HUES64 (cell line): ENCODE results near the gene MACIR.

ENCODE experiments used
- H3K27ac ChIP-seq: 2 replicates; pipeline ENCODE4 v1.7.0; 2013; ENCODE audit warnings: low read depth, low read length, inconsistent platforms
- H3K27me3 ChIP-seq: 2 replicates; pipeline ENCODE4 v1.6.1; 2013; ENCODE audit warnings: mild to moderate bottlenecking, low read length; ENCODE audit not compliant: insufficient read depth
- H3K36me3 ChIP-seq: 2 replicates; pipeline ENCODE4 v1.6.1; 2013; ENCODE audit warnings: mild to moderate bottlenecking, low read length; ENCODE audit not compliant: insufficient read depth
- H3K4me1 ChIP-seq: 2 replicates; pipeline ENCODE4 v1.6.1; 2013; ENCODE audit warnings: mild to moderate bottlenecking, low read length, moderate library complexity; ENCODE audit not compliant: insufficient read depth
- H3K4me3 ChIP-seq: 2 replicates; pipeline ENCODE4 v1.5.1; 2013; ENCODE audit warnings: mild to moderate bottlenecking, low read length, moderate library complexity
- H3K9ac ChIP-seq: 2 replicates; pipeline ENCODE4 v1.6.1; 2013; ENCODE audit warnings: mild to moderate bottlenecking, low read depth, low read length
- H3K9me3 ChIP-seq: 2 replicates; pipeline ENCODE4 v1.6.1; 2013; ENCODE audit warnings: low read depth, low read length; ENCODE audit not compliant: insufficient read depth
- WGBS: fragments of 150-250, 120-280 bp; methylation state at CpG from one replicate; pipeline ENCODE4 v1.1.7; 2013; ENCODE audit warnings: missing lambda C conversion rate; 5-methylcytosine and 5-hydroxymethylcytosine counted together

MACIR gene

GRCh38 chr5:103293099-103293498 is 34.5 kb downstream of the MACIR start:
- no peaks in the 10 kb centered on the region for H3K36me3 ChIP-seq
- H3K27ac ChIP-seq = no peak overlapping the region
- 85% methylated on average over 1 of the region's 1 CpG for WGBS
- H3K27me3 ChIP-seq = no peaks in the 10 kb centered on the region
- H3K9me3 ChIP-seq = no peaks in the 10 kb centered on the region
- H3K4me3 ChIP-seq = no peak overlapping the region
- peaks cover 2% of the 10 kb centered on the region for H3K4me1 ChIP-seq
- no peak overlapping the region for H3K9ac ChIP-seq

DNA sequence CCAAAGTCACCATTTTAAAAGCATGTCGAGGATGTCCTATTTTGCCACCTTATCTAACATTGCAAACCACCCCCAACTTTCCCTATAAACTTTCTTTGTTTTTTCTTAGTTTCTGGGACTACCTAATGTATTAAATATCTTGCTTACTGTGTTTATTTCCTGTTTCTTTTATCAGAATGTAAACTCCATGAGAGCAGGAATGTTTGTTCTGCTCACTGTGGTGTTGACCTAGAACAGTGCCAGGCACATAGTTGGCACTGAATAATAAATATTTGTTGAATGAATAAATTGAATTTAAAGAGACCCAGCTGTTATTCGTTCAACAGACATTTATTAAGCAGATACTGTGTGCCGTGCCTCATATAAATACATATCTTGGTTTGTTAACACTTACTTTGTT is 35.2 kb downstream of the MACIR start:
- H3K27me3 ChIP-seq = no peaks in the 10 kb centered on the region
- 80% methylated on average over 2 of the region's 3 CpGs for WGBS
- no peak overlapping the region for H3K4me3 ChIP-seq
- no peak overlapping the region for H3K9ac ChIP-seq
- H3K4me1 ChIP-seq = peaks cover 8% of the 10 kb centered on the region
- no peaks in the 10 kb centered on the region for H3K36me3 ChIP-seq
- no peak overlapping the region for H3K27ac ChIP-seq
- no peaks in the 10 kb centered on the region for H3K9me3 ChIP-seq

- WGBS = 91% methylated on average over 5 of the region's 5 CpGs
- Histone ChIP-seq H3K27ac (no peak overlapping the region), H3K36me3 (no peaks in the 10 kb centered on the region), H3K4me3 (no peak overlapping the region), H3K4me1 (peaks cover 13% of the 10 kb centered on the region), H3K27me3 (no peaks in the 10 kb centered on the region), H3K9me3 (no peaks in the 10 kb centered on the region), H3K9ac (no peak overlapping the region)
Observed at GRCh38 chr5:103294906-103295305, 36.3 kb downstream of the MACIR start.

GRCh38 chr5:103295424-103295823 is 36.9 kb downstream of the MACIR start:
- Histone ChIP-seq H3K4me1 (peaks cover 13% of the 10 kb centered on the region), H3K4me3 (no peak overlapping the region), H3K9me3 (no peaks in the 10 kb centered on the region), H3K27ac (no peak overlapping the region), H3K9ac (no peak overlapping the region), H3K27me3 (no peaks in the 10 kb centered on the region), H3K36me3 (no peaks in the 10 kb centered on the region)
- 96% methylated on average over 5 of the region's 5 CpGs for WGBS

- 95% methylated on average over 3 of the region's 3 CpGs for WGBS
- peaks cover 13% of the 10 kb centered on the region for H3K4me1 ChIP-seq
- no peak overlapping the region for H3K27ac ChIP-seq
- H3K27me3 ChIP-seq = no peaks in the 10 kb centered on the region
- H3K9ac ChIP-seq = no peak overlapping the region
- no peaks in the 10 kb centered on the region for H3K9me3 ChIP-seq
- H3K4me3 ChIP-seq = no peak overlapping the region
- H3K36me3 ChIP-seq = no peaks in the 10 kb centered on the region
Observed at GRCh38 chr5:103295871-103296270, 37.3 kb downstream of the MACIR start.

GRCh38 chr5:103298117-103298516 is 39.6 kb downstream of the MACIR start:
- Histone ChIP-seq H3K4me1 (peaks cover 13% of the 10 kb centered on the region), H3K36me3 (no peaks in the 10 kb centered on the region), H3K9ac (no peak overlapping the region), H3K27ac (no peak overlapping the region), H3K9me3 (no peaks in the 10 kb centered on the region), H3K4me3 (no peak overlapping the region), H3K27me3 (no peaks in the 10 kb centered on the region)
- 100% methylated on average over 1 of the region's 1 CpG for WGBS

- no peak overlapping the region for H3K27ac ChIP-seq
- H3K4me3 ChIP-seq = no peak overlapping the region
Observed at GRCh38 chr5:103298607-103299188, 40.1 kb downstream of the MACIR start.

DNA sequence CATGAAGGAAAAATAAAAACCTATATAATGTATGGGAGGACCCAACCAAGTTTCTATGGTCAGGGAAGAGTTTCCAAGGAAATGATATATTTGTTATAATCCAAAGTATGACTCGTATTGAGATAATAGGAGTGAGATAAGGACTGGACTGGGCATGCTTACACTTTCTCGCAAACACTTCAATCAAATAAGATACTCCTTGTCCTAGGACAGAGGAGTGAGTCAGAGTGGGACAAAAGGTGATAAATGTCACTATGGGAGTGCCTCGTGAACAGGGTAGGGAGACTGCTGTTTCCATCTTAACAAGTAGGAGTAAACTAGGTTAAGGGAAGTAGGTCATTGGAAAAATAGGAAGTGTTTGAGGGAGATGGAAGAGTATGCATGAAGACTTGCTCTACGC is 47.2 kb downstream of the MACIR start:
- Histone ChIP-seq H3K9me3 (no peaks in the 10 kb centered on the region), H3K36me3 (no peaks in the 10 kb centered on the region), H3K27me3 (no peaks in the 10 kb centered on the region), H3K4me1 (no peaks in the 10 kb centered on the region), H3K9ac (no peak overlapping the region), H3K4me3 (no peak overlapping the region), H3K27ac (no peak overlapping the region)
- WGBS = 84% methylated on average over 3 of the region's 4 CpGs

More at GRCh38 chr5:103298607-103299188, 40.1 kb downstream of the MACIR start:
- H3K4me1 ChIP-seq = peaks cover 13% of the 10 kb centered on the region
- no peaks in the 10 kb centered on the region for H3K27me3 ChIP-seq
- H3K9ac ChIP-seq = no peak overlapping the region
- WGBS = 45% methylated on average over 4 of the region's 4 CpGs
- no peaks in the 10 kb centered on the region for H3K9me3 ChIP-seq
- no peaks in the 10 kb centered on the region for H3K36me3 ChIP-seq

DNA sequence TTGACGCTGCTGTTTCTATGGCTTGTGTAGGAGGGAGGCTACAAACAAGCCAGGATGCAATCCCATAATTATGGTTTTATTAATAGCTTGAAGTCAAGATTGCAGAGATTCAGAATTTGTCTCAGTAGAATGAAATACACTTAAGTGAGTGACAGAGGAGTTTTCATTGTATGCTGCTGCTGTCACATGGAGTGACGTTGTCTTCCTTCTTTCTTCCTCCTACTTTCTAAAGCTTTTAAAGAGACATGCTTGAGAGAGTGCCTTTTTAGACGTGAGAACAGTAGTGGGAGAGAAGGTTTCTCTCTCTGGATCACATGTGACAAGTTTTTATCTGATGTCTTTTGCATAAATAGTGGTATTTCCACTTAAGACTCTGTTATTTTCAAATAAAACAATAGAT is 48.9 kb downstream of the MACIR start:
- no peak overlapping the region for H3K9ac ChIP-seq
- no peaks in the 10 kb centered on the region for H3K36me3 ChIP-seq
- H3K4me1 ChIP-seq = no peaks in the 10 kb centered on the region
- 90% methylated on average over 2 of the region's 3 CpGs for WGBS
- H3K27ac ChIP-seq = no peak overlapping the region
- H3K27me3 ChIP-seq = no peaks in the 10 kb centered on the region
- H3K4me3 ChIP-seq = no peak overlapping the region
- no peaks in the 10 kb centered on the region for H3K9me3 ChIP-seq

GRCh38 chr5:103308774-103309173 is 50.2 kb downstream of the MACIR start:
- Histone ChIP-seq H3K9ac (no peak overlapping the region), H3K27me3 (no peaks in the 10 kb centered on the region), H3K27ac (no peak overlapping the region), H3K36me3 (no peaks in the 10 kb centered on the region), H3K9me3 (no peaks in the 10 kb centered on the region), H3K4me3 (no peak overlapping the region), H3K4me1 (no peaks in the 10 kb centered on the region)
- 96% methylated on average over 3 of the region's 3 CpGs for WGBS

DNA sequence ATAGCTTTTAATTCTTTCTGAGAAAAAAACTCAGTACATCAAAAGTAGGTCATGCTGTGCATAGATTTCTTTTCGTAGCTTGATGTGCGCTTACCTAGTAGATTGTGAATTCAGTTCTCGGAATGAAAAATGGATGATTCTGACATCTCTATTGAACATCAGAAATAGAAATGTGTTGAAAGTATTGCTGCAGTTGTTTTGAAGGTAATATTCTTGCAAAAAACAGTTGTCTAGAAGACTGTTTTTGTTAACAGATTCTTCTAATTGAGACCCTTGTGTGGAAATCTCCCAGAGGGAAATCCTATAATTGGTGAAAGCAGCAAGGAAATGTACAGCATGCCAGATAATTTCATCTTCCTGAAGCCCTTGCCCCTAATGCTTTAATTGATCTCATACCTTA is 54.5 kb downstream of the MACIR start:
- Histone ChIP-seq H3K27me3 (no peaks in the 10 kb centered on the region), H3K27ac (no peak overlapping the region), H3K36me3 (no peaks in the 10 kb centered on the region), H3K9me3 (no peaks in the 10 kb centered on the region), H3K4me3 (no peak overlapping the region), H3K9ac (no peak overlapping the region), H3K4me1 (no peaks in the 10 kb centered on the region)
- 89% methylated on average over 3 of the region's 3 CpGs for WGBS

- Histone ChIP-seq H3K9me3 (no peaks in the 10 kb centered on the region), H3K9ac (no peak overlapping the region), H3K27me3 (no peaks in the 10 kb centered on the region), H3K27ac (no peak overlapping the region), H3K36me3 (no peaks in the 10 kb centered on the region), H3K4me3 (no peak overlapping the region), H3K4me1 (no peaks in the 10 kb centered on the region)
- 91% methylated on average over 3 of the region's 3 CpGs for WGBS
Observed at GRCh38 chr5:103315455-103315854, 56.9 kb downstream of the MACIR start.
